Measurements from ENCODE around the gene DCXR. TPM values are rescaled to one million over a fixed set of nuclear protein-coding genes. Genes with fewer than 3 reads are reported as not detected.

Gene DCXR
- total RNA-seq, 6 experiments from 2014 or later: 73.4 to 100 (median 84.8) TPM

DNA sequence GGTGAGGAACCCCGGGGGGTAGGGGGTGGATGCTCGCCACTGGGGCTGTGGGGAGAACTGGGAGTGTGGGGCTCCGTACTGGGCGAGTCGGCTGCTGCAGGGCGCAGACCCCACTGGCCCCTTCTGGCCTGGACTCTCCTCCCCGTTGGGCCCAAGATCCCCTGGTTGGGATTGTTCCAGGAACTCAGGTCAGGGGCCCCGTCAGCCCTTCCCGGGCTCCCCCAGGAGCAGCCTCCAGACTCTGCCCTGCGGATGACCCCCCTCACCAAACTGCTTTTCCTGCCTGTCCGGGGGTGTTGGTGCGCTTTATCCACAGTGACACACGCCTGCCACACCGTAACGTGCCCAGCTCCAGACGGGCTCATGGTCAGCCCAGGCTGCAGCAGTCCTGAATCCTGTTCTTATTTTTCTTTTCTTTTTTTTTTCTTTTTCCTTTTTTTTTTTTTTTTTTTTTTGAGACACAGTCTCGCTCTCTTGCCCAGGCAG, 35.9 kb downstream of the DCXR start:
- no peak for TF ChIP-seq CTCF (IDR thresholded peaks at IDR 0.05)
- peaks cover 20% of the 10 kb centered on the region for H3K4me1 Mint-ChIP-seq (ENCODE audit: low read depth)
- H3K27me3 Mint-ChIP-seq (ENCODE audit: insufficient read depth): no peaks in the 10 kb centered on the region
- no peak for DNase-seq
- no peak overlapping the region for H3K4me3 Mint-ChIP-seq
- no peaks in the 10 kb centered on the region for H3K9me3 Mint-ChIP-seq
- no peaks in the 10 kb centered on the region for H3K36me3 Mint-ChIP-seq (ENCODE audit: low read depth)
- H3K27ac Mint-ChIP-seq: no peak overlapping the region

GRCh38 chr17:82000803-82001570, 36.5 kb downstream of the DCXR start:
- DNase-seq: no peak
- no peak for TF ChIP-seq CTCF (IDR thresholded peaks at IDR 0.05)
- H3K27ac Mint-ChIP-seq: no peak overlapping the region
- H3K4me1 Mint-ChIP-seq (ENCODE audit: low read depth): peaks cover 13% of the 10 kb centered on the region
- no peak overlapping the region for H3K4me3 Mint-ChIP-seq
- H3K9me3 Mint-ChIP-seq: no peaks in the 10 kb centered on the region
- no peaks in the 10 kb centered on the region for H3K27me3 Mint-ChIP-seq (ENCODE audit: insufficient read depth)
- no peaks in the 10 kb centered on the region for H3K36me3 Mint-ChIP-seq (ENCODE audit: low read depth)

GRCh38 chr17:81999976-82000802, 37.3 kb downstream of the DCXR start:
- no peak overlapping the region for H3K27ac Mint-ChIP-seq
- H3K36me3 Mint-ChIP-seq (ENCODE audit: low read depth): no peaks in the 10 kb centered on the region

DNA sequence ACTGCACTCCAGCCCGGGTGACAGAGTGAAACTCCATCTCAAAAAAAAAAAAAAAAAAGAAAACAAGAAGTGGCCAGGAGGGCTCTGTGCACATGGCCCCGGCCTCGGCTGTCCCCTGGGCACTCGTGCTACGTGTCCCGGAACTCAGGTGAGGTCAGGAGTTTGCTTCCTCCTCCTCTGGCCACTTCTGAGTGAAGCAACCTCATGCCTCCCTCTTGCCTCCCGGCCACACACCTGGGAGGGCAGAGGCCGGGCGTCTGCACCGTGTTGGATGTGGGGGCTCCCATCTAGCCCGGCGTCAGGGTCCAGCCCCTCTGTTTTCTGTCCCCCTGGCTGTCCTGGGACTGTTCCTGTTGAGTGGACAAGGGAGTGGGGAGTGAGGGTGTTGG, 37.9 kb downstream of the DCXR start:
- H3K9me3 Mint-ChIP-seq: no peaks in the 10 kb centered on the region
- H3K4me3 Mint-ChIP-seq: no peak overlapping the region
- DNase-seq: no peak
- no peak overlapping the region for H3K27ac Mint-ChIP-seq
- no peak for TF ChIP-seq CTCF (IDR thresholded peaks at IDR 0.05)
- peaks cover 10% of the 10 kb centered on the region for H3K4me1 Mint-ChIP-seq (ENCODE audit: low read depth)
- H3K36me3 Mint-ChIP-seq (ENCODE audit: low read depth): no peaks in the 10 kb centered on the region
- no peaks in the 10 kb centered on the region for H3K27me3 Mint-ChIP-seq (ENCODE audit: insufficient read depth)

More at GRCh38 chr17:81999976-82000802, 37.3 kb downstream of the DCXR start:
- Mint-ChIP-seq H3K4me3 (no peak overlapping the region), H3K4me1 (ENCODE audit: low read depth) (peaks cover 10% of the 10 kb centered on the region), H3K27me3 (ENCODE audit: insufficient read depth) (no peaks in the 10 kb centered on the region), H3K9me3 (no peaks in the 10 kb centered on the region)
- DNase-seq: no peak
- no peak for TF ChIP-seq CTCF (IDR thresholded peaks at IDR 0.05)

- no peaks in the 10 kb centered on the region for H3K9me3 Mint-ChIP-seq
- no peak for DNase-seq
- no peaks in the 10 kb centered on the region for H3K36me3 Mint-ChIP-seq (ENCODE audit: low read depth)
- H3K27ac Mint-ChIP-seq: no peak overlapping the region
- H3K4me1 Mint-ChIP-seq (ENCODE audit: low read depth): peaks cover 10% of the 10 kb centered on the region
- no peaks in the 10 kb centered on the region for H3K27me3 Mint-ChIP-seq (ENCODE audit: insufficient read depth)
- no peak for TF ChIP-seq CTCF (IDR thresholded peaks at IDR 0.05)
- no peak overlapping the region for H3K4me3 Mint-ChIP-seq
Observed at GRCh38 chr17:81998691-81999438, 38.6 kb downstream of the DCXR start.
